Neural crest cell (in vitro differentiated cells): Measurements from ENCODE around the gene MFAP5. TPM values are rescaled to one million over a fixed set of nuclear protein-coding genes. Genes with fewer than 3 reads are reported as not detected.

Experiments used
- DNase-seq: peaks from one replicate; pipeline ENCODE4 v3.0.0; 2021; ENCODE audit warnings: low read depth, mixed read lengths, low spot score
- H3K27ac Mint-ChIP-seq: one replicate; pipeline ENCODE4 v1.8.0; 2021; ENCODE audit warnings: mild to moderate bottlenecking, mixed read lengths; ENCODE audit not compliant: unreplicated experiment
- H3K27me3 Mint-ChIP-seq: 2 replicates; pipeline ENCODE4 v1.8.0; 2021; ENCODE audit warnings: low read depth, mild to moderate bottlenecking, mixed read lengths
- H3K36me3 Mint-ChIP-seq: 2 replicates; pipeline ENCODE4 v1.8.0; 2021; ENCODE audit warnings: low read depth, mild to moderate bottlenecking, mixed read lengths
- H3K4me1 Mint-ChIP-seq: 2 replicates; pipeline ENCODE4 v1.8.0; 2021; ENCODE audit warnings: mixed read lengths
- H3K4me3 Mint-ChIP-seq: one replicate; pipeline ENCODE4 v1.8.0; 2021; ENCODE audit warnings: mild to moderate bottlenecking, mixed read lengths
- H3K9me3 Mint-ChIP-seq: 2 replicates; pipeline ENCODE4 v1.8.0; 2021; ENCODE audit warnings: mixed read lengths
- total RNA-seq: library from RNA; stranded (reverse); gene quantifications from 2 replicates; pipeline ENCODE4 v1.2.1, GENCODE V29; 2021
- TF ChIP-seq, protein P1 (sequence below): fragments of 200-600 bp; sonication (generic); conservative IDR thresholded peaks from 2 replicates; pipeline ENCODE4 v1.5.0; 2021; ENCODE audit warnings: antibody characterized with exemption, mild to moderate bottlenecking

MFAP5 gene
- total RNA-seq, 1 donor from 2014 or later: not detected

- peaks cover under 1% of the 10 kb centered on the region for H3K9me3 Mint-ChIP-seq
- DNase-seq: no peak
Measured at GRCh38 chr12:8648576-8649205, 13.9 kb downstream of the MFAP5 start.

GRCh38 chr12:8647968-8648367 is 14.7 kb downstream of the MFAP5 start:
- no peak overlapping the region for H3K27ac Mint-ChIP-seq
- H3K4me1 Mint-ChIP-seq: no peaks in the 10 kb centered on the region
- H3K27me3 Mint-ChIP-seq: peaks cover 13% of the 10 kb centered on the region
- peaks cover 3% of the 10 kb centered on the region for H3K9me3 Mint-ChIP-seq
- DNase-seq: no peak
- H3K36me3 Mint-ChIP-seq: no peaks in the 10 kb centered on the region
- TF ChIP-seq, protein P1, sequence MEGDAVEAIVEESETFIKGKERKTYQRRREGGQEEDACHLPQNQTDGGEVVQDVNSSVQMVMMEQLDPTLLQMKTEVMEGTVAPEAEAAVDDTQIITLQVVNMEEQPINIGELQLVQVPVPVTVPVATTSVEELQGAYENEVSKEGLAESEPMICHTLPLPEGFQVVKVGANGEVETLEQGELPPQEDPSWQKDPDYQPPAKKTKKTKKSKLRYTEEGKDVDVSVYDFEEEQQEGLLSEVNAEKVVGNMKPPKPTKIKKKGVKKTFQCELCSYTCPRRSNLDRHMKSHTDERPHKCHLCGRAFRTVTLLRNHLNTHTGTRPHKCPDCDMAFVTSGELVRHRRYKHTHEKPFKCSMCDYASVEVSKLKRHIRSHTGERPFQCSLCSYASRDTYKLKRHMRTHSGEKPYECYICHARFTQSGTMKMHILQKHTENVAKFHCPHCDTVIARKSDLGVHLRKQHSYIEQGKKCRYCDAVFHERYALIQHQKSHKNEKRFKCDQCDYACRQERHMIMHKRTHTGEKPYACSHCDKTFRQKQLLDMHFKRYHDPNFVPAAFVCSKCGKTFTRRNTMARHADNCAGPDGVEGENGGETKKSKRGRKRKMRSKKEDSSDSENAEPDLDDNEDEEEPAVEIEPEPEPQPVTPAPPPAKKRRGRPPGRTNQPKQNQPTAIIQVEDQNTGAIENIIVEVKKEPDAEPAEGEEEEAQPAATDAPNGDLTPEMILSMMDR: no peak
- H3K4me3 Mint-ChIP-seq: no peak overlapping the region

More at GRCh38 chr12:8648576-8649205, 13.9 kb downstream of the MFAP5 start:
- Mint-ChIP-seq H3K27me3 (peaks cover 13% of the 10 kb centered on the region), H3K36me3 (no peaks in the 10 kb centered on the region), H3K4me3 (no peak overlapping the region), H3K4me1 (no peaks in the 10 kb centered on the region), H3K27ac (no peak overlapping the region)
- TF ChIP-seq, protein P1: no peak

GRCh38 chr12:8644345-8645248 is 18.0 kb downstream of the MFAP5 start:
- H3K4me1 Mint-ChIP-seq: no peaks in the 10 kb centered on the region
- H3K9me3 Mint-ChIP-seq: peaks cover 3% of the 10 kb centered on the region
- H3K27ac Mint-ChIP-seq: no peak overlapping the region
- no peak for DNase-seq
- TF ChIP-seq, protein P1: no peak
- peaks cover 7% of the 10 kb centered on the region for H3K27me3 Mint-ChIP-seq
- no peak overlapping the region for H3K4me3 Mint-ChIP-seq
- H3K36me3 Mint-ChIP-seq: no peaks in the 10 kb centered on the region

- H3K27ac Mint-ChIP-seq: no peak overlapping the region
- TF ChIP-seq, protein P1: no peak
- no peaks in the 10 kb centered on the region for H3K4me1 Mint-ChIP-seq
- H3K36me3 Mint-ChIP-seq: no peaks in the 10 kb centered on the region
- DNase-seq: no peak
- peaks cover 3% of the 10 kb centered on the region for H3K9me3 Mint-ChIP-seq
- peaks cover 1% of the 10 kb centered on the region for H3K27me3 Mint-ChIP-seq
- H3K4me3 Mint-ChIP-seq: no peak overlapping the region
Measured at GRCh38 chr12:8642775-8643174, 19.9 kb downstream of the MFAP5 start.

GRCh38 chr12:8639936-8640335 is 22.7 kb downstream of the MFAP5 start:
- Mint-ChIP-seq H3K36me3 (no peaks in the 10 kb centered on the region), H3K27ac (peak overlapping the region; percentile 15), H3K9me3 (peaks cover 3% of the 10 kb centered on the region), H3K27me3 (no peaks in the 10 kb centered on the region), H3K4me3 (no peak overlapping the region), H3K4me1 (no peaks in the 10 kb centered on the region)
- no peak for DNase-seq
- TF ChIP-seq, protein P1: no peak
